GM18508 (cell line): ENCODE data around the gene MYLK2.
"Not testable (repeated sequence)": the region's sequence is repeated elsewhere in the genome, so short reads cannot be mapped to it uniquely, and the experiment has no call there.

ENCODE experiments used
- ATAC-seq: cut with Tn5 transposase; IDR thresholded peaks from one replicate; pipeline ENCODE4 v1.9.1; 2021; ENCODE audit warnings: moderate number of reproducible peaks; ENCODE audit not compliant: insufficient read depth, unreplicated experiment

Gene MYLK2

GRCh38 chr20:31814142-31814541 lies 5.0 kb upstream of the MYLK2 start:
- ATAC-seq = not testable (repeated sequence)

- ATAC-seq = no peak
These were observed 3.6 kb upstream of the MYLK2 start for GRCh38 chr20:31815408-31816188.

- no peak for ATAC-seq
These were observed 2.9 kb upstream of the MYLK2 start for GRCh38 chr20:31816221-31816620.

- ATAC-seq = no peak
These were observed 1.7 kb upstream of the MYLK2 start for GRCh38 chr20:31817461-31817860.

GRCh38 chr20:31818376-31818908 lies 714 bp upstream of the MYLK2 start:
- ATAC-seq = no peak

GRCh38 chr20:31820228-31820627 lies 1.1 kb downstream of the MYLK2 start:
- ATAC-seq = no peak

- ATAC-seq = no peak
These were observed 2.3 kb downstream of the MYLK2 start for GRCh38 chr20:31821427-31821826.

- no peak for ATAC-seq
These were observed 3.5 kb downstream of the MYLK2 start for GRCh38 chr20:31822421-31823330.

- ATAC-seq = no peak
These were observed 4.4 kb downstream of the MYLK2 start for GRCh38 chr20:31823360-31824124.

GRCh38 chr20:31824125-31824485 lies 4.9 kb downstream of the MYLK2 start:
- ATAC-seq = no peak

GRCh38 chr20:31824554-31825313 lies 5.6 kb downstream of the MYLK2 start:
- no peak for ATAC-seq

- no peak for ATAC-seq
These were observed 6.9 kb downstream of the MYLK2 start for GRCh38 chr20:31826074-31826473.

GRCh38 chr20:31827059-31827458 lies 7.9 kb downstream of the MYLK2 start:
- no peak for ATAC-seq

- not testable (repeated sequence) for ATAC-seq
These were observed 8.9 kb downstream of the MYLK2 start for GRCh38 chr20:31828016-31828415.

GRCh38 chr20:31829731-31830130 lies 10.6 kb downstream of the MYLK2 start:
- no peak for ATAC-seq

- ATAC-seq = no peak
These were observed 11.3 kb downstream of the MYLK2 start for GRCh38 chr20:31830406-31830981.

GRCh38 chr20:31831211-31831610 lies 12.1 kb downstream of the MYLK2 start:
- no peak for ATAC-seq

GRCh38 chr20:31831771-31832306 lies 12.7 kb downstream of the MYLK2 start:
- ATAC-seq = no peak
